Upper lobe of right lung (tissue), 1 donor: ENCODE measurements around the gene UBE2E1. TPM values are rescaled to one million over a fixed set of nuclear protein-coding genes. Genes with fewer than 3 reads are reported as not detected.

Experiments used
- ATAC-seq: fragments of 200-7000 bp; cut with Tn5 transposase; one replicate; pipeline ENCODE4 v1.9.1; 2020; ENCODE audit warnings: mild to moderate bottlenecking, moderate library complexity
- DNase-seq: peaks from one replicate; pipeline ENCODE4 v3.0.0-alpha.2; 2020
- H3K27ac ChIP-seq: fragments of 200-600 bp; one replicate; pipeline ENCODE4 v1.8.0; 2022
- H3K27me3 ChIP-seq: fragments of 200-600 bp; one replicate; pipeline ENCODE4 v1.8.0; 2022; ENCODE audit warnings: mild to moderate bottlenecking
- H3K36me3 ChIP-seq: fragments of 200-600 bp; one replicate; pipeline ENCODE4 v1.8.0; 2022
- H3K4me1 ChIP-seq: fragments of 200-600 bp; one replicate; pipeline ENCODE4 v1.8.0; 2022
- H3K4me3 ChIP-seq: fragments of 200-600 bp; one replicate; pipeline ENCODE4 v1.8.0; 2022; ENCODE audit warnings: mild to moderate bottlenecking
- H3K9me3 ChIP-seq: fragments of 200-600 bp; one replicate; pipeline ENCODE4 v1.8.0; 2022
- CTCF ChIP-seq: fragments of 200-600 bp; IDR thresholded peaks from one replicate; pipeline ENCODE4 v1.8.0; 2022; ENCODE audit warnings: antibody characterized with exemption
- intact Hi-C: fragments of 100-400 bp; cut with DNase I; formaldehyde crosslinking; loops from one replicate; pipeline ENCODE4 v1.11.0; 2022
- total RNA-seq: library from RNA; stranded (reverse); fragmentation: NEBNext Ultra II Directional; extraction: Animal tissue kit (Norgen Biotek cat#: 25700); gene quantifications from one replicate; pipeline ENCODE4 v1.2.1, GENCODE V29; 2021
- donor health status: DM: no; HTN: yes; CAD: no; lungs with severe emphysema.

The UBE2E1 gene
- total RNA-seq, 1 donor from 2014 or later: 89.8 TPM

- H3K27me3 ChIP-seq: no peaks in the 10 kb centered on the region
- ATAC-seq: no peak
- DNase-seq: no peak
- H3K4me3 ChIP-seq: no peak overlapping the region
- no peak for TF ChIP-seq CTCF
- H3K9me3 ChIP-seq: no peaks in the 10 kb centered on the region
- H3K36me3 ChIP-seq: no peaks in the 10 kb centered on the region
- no peak overlapping the region for H3K27ac ChIP-seq
- intact Hi-C loops: no loop called here
- peaks cover 3% of the 10 kb centered on the region for H3K4me1 ChIP-seq
Measured at GRCh38 chr3:23781871-23782270, 23.9 kb upstream of the UBE2E1 start.

DNA sequence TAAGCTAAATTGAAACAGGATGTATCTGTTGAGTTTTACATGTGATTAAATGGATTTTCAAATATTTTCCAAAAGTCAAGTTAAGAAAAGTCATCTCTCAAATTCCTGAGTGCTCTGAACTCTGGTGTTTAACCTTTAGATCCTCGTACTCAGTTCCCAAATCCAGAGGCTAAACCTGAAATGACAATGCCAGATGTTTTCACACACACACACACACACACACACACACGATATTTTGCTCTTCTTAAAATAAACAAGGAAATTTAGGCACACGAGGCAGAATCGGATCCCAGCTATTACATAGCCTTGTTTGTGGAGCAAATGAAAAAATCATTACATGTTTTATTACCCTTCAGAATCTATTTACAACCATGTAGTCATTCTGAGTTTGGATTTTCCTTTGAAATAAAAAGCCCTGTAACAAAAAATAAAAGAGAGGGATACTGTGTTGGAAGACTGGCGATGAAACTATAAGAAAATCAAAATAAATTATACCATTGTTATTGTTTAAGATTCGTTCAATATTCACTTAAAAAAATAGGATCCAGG, 20.6 kb upstream of the UBE2E1 start:
- Histone ChIP-seq H3K9me3 (no peaks in the 10 kb centered on the region), H3K27ac (no peak overlapping the region), H3K4me3 (no peak overlapping the region), H3K4me1 (no peaks in the 10 kb centered on the region), H3K36me3 (no peaks in the 10 kb centered on the region), H3K27me3 (no peaks in the 10 kb centered on the region)
- ATAC-seq: no peak
- intact Hi-C loops: no loop called here
- DNase-seq: no peak
- no peak for TF ChIP-seq CTCF

- TF ChIP-seq CTCF: no peak
- Histone ChIP-seq H3K36me3 (no peaks in the 10 kb centered on the region), H3K4me1 (no peaks in the 10 kb centered on the region), H3K9me3 (no peaks in the 10 kb centered on the region), H3K27ac (no peak overlapping the region), H3K4me3 (no peak overlapping the region), H3K27me3 (no peaks in the 10 kb centered on the region)
- ATAC-seq (no peak), DNase-seq (no peak)
- intact Hi-C loops: no loop called here
Measured at GRCh38 chr3:23785882-23786281, 19.9 kb upstream of the UBE2E1 start.

DNA sequence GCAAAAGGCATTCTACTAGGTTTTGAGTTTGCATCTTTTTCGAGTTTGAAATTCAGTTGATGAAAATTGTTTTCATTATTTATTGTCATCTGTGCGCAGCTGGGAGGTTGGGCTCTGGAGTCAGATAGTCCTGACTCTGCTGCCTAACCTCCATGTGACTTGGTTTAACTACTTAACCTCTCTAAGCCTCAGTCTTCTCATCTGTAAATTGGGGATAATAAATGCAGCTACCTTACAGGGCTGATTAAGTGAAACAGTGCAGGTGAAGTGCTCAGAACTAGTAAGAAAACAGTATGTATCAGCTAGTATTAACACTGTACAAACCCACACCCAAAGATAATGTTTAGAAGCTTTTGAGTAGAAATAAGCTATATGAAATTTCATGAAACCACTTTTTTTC, 14.1 kb upstream of the UBE2E1 start:
- no peak overlapping the region for H3K4me3 ChIP-seq
- H3K27me3 ChIP-seq: no peaks in the 10 kb centered on the region
- H3K4me1 ChIP-seq: no peaks in the 10 kb centered on the region
- no peak for TF ChIP-seq CTCF
- intact Hi-C loops: no loop called here
- no peaks in the 10 kb centered on the region for H3K9me3 ChIP-seq
- no peak for DNase-seq
- H3K36me3 ChIP-seq: no peaks in the 10 kb centered on the region
- no peak overlapping the region for H3K27ac ChIP-seq
- ATAC-seq: no peak

DNA sequence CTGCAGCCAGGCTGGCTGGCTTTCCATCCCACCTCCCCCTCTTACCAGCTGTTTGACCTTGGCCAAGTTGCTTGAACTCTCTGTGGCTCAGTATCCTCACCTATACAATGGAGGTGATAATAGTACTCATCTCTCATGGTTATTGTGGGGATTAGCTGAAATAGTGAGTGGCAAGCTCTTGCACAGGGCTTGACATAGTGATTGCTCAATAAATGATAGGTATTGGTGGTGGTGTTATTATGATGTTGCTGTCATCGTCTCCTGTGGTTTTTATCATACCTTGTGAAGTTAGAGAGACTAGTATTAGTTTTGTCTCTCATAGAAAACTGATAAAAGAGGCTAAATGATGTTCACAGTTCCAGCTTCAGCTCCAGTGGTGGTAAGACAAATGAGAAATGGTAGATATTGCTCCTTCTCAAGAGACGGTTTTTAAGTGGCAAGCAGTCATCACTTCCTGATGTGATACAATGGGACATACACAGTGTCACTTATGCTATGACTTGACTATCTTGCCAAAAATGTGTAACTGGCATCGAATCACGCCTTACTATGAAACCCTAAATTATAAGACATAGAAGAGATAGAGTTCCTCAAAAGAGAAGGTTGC, 12.1 kb upstream of the UBE2E1 start:
- no peaks in the 10 kb centered on the region for H3K9me3 ChIP-seq
- no peak overlapping the region for H3K27ac ChIP-seq
- intact Hi-C loops: no loop called here
- no peak overlapping the region for H3K4me3 ChIP-seq
- no peaks in the 10 kb centered on the region for H3K27me3 ChIP-seq
- no peaks in the 10 kb centered on the region for H3K36me3 ChIP-seq
- H3K4me1 ChIP-seq: no peaks in the 10 kb centered on the region
- TF ChIP-seq CTCF: no peak
- DNase-seq (no peak), ATAC-seq (no peak)

DNA sequence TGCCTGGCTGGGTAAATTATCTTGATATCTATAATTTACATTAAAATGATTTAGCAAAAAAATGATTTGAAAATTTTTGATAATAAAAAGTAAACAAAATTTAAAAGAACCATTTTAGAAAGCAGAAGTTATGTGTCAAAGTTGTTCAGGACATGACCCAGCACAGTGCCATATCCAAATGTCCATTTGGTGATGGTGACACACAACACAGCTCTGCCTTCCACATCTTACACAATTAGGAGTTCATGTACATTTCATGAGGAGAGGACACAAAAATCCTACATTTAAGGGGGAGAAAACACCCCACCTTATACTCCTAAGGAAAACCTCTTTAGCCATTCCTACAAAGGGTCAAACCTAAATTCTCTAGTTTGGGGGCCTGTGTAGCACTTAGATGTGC, 10.7 kb upstream of the UBE2E1 start:
- H3K36me3 ChIP-seq: no peaks in the 10 kb centered on the region
- intact Hi-C loops: no loop called here
- no peaks in the 10 kb centered on the region for H3K4me1 ChIP-seq
- no peaks in the 10 kb centered on the region for H3K27me3 ChIP-seq
- ATAC-seq (no peak), DNase-seq (no peak)
- H3K4me3 ChIP-seq: no peak overlapping the region
- no peaks in the 10 kb centered on the region for H3K9me3 ChIP-seq
- H3K27ac ChIP-seq: no peak overlapping the region
- TF ChIP-seq CTCF: no peak
